HEK293 (cell line): Measurements from ENCODE around the gene DAG1.

Source experiments
- CTCF ChIA-PET: fragments of 350-600 bp; formaldehyde crosslinking; extraction: SDS; loops from one replicate; lab custom pipeline; 2021; ENCODE audit warnings: antibody characterized with exemption; lab: Yijun Ruan, JAX
- POLR2A ChIA-PET: fragments of 300-600 bp; formaldehyde crosslinking; extraction: SDS; loops from one replicate; lab custom pipeline; 2020; ENCODE audit warnings: antibody characterized with exemption, inconsistent platforms; lab: Yijun Ruan, JAX
- H3K27ac ChIP-seq: fragments of 200-500 bp; sonication (Bioruptor generic); 2 replicates; pipeline ENCODE4 v1.5.1; 2014; ENCODE audit warnings: low read depth, low read length, control low read depth, inconsistent platforms; ENCODE audit errors: extremely low read depth
- H3K36me3 ChIP-seq, 2 experiments: fragments of 200-500 bp in 1 of 2; sonication (Bioruptor generic) in 1 of 2; 1 replicate in 1 of 2; 2 replicates in 1 of 2; pipeline ENCODE4 v1.5.1; 2014 to 2017; ENCODE audit warnings: inconsistent platforms in 2 of 2, low read length in 2 of 2; ENCODE audit not compliant: control insufficient read depth in 2 of 2, insufficient read depth in 1 of 2
- H3K4me1 ChIP-seq: fragments of 200-500 bp; sonication (Bioruptor generic); 2 replicates; pipeline ENCODE4 v1.5.1; 2014; ENCODE audit warnings: mild to moderate bottlenecking, low read length, inconsistent platforms; ENCODE audit not compliant: control insufficient read depth, insufficient read depth
- H3K4me3 ChIP-seq: 2 replicates; pipeline ENCODE4 v1.5.1; 2011; ENCODE audit warnings: low read depth, mild to moderate bottlenecking, control low read depth, low read length, moderate library complexity
- H3K9me3 ChIP-seq: fragments of 200-500 bp; sonication (Bioruptor generic); 2 replicates; pipeline ENCODE4 v1.5.1; 2014; ENCODE audit warnings: low read depth, low read length, inconsistent platforms; ENCODE audit not compliant: control insufficient read depth, insufficient read depth
- GLIS1 ChIP-seq: fragments of 450-650 bp; formaldehyde crosslinking; IDR thresholded peaks from 2 replicates; pipeline ENCODE4 v1.5.1; 2016; ENCODE audit warnings: missing biosample characterization, missing genetic modification characterization
- HOXD13 ChIP-seq: sonication (generic); formaldehyde crosslinking; IDR thresholded peaks from 2 replicates; pipeline ENCODE4 v1.8.0; 2022; ENCODE audit warnings: missing genetic modification reagents, borderline replicate concordance
- KLF1 ChIP-seq: fragments of 450-650 bp; formaldehyde crosslinking; IDR thresholded peaks from 2 replicates; pipeline ENCODE4 v1.5.1; 2016; ENCODE audit warnings: missing biosample characterization, missing genetic modification characterization
- YY2 ChIP-seq: fragments of 450-650 bp; formaldehyde crosslinking; IDR thresholded peaks from 2 replicates; pipeline ENCODE4 v1.5.1; 2016; ENCODE audit warnings: missing biosample characterization, missing genetic modification characterization
- ZIC2 ChIP-seq: fragments of 450-650 bp; formaldehyde crosslinking; IDR thresholded peaks from 2 replicates; pipeline ENCODE4 v1.5.1; 2016; ENCODE audit warnings: missing biosample characterization, missing genetic modification characterization
- ZNF19 ChIP-seq: fragments of 450-650 bp; formaldehyde crosslinking; IDR thresholded peaks from 2 replicates; pipeline ENCODE4; 2016; ENCODE audit warnings: missing biosample characterization, missing genetic modification characterization, low read depth
- ZNF239 ChIP-seq: fragments of 450-650 bp; formaldehyde crosslinking; IDR thresholded peaks from 2 replicates; pipeline ENCODE4 v1.5.1; 2016; ENCODE audit warnings: missing biosample characterization, missing genetic modification characterization
- ZNF324 ChIP-seq: fragments of 450-650 bp; formaldehyde crosslinking; IDR thresholded peaks from 2 replicates; pipeline ENCODE4 v1.5.1; 2016; ENCODE audit warnings: missing biosample characterization, missing genetic modification characterization
- ZNF521 ChIP-seq: fragments of 450-650 bp; formaldehyde crosslinking; IDR thresholded peaks from 2 replicates; pipeline ENCODE4 v1.5.1; 2017; ENCODE audit warnings: missing biosample characterization, mild to moderate bottlenecking, missing genetic modification characterization
- ZNF544 ChIP-seq: fragments of 450-650 bp; formaldehyde crosslinking; IDR thresholded peaks from 2 replicates; pipeline ENCODE4 v1.5.0; 2017; ENCODE audit warnings: missing biosample characterization, missing genetic modification characterization
- ZNF629 ChIP-seq: fragments of 450-650 bp; formaldehyde crosslinking; IDR thresholded peaks from 2 replicates; pipeline ENCODE4 v1.5.1; 2017; ENCODE audit warnings: missing biosample characterization, missing genetic modification characterization
- ZNF664 ChIP-seq: fragments of 450-650 bp; formaldehyde crosslinking; IDR thresholded peaks from 2 replicates; pipeline ENCODE4 v1.5.1; 2016; ENCODE audit warnings: missing biosample characterization, missing genetic modification characterization
- ZNF747 ChIP-seq: fragments of 450-650 bp; formaldehyde crosslinking; IDR thresholded peaks from 2 replicates; pipeline ENCODE4 v1.5.1; 2016; ENCODE audit warnings: missing biosample characterization, missing genetic modification characterization
- ZNF792 ChIP-seq: fragments of 450-650 bp; formaldehyde crosslinking; IDR thresholded peaks from 2 replicates; pipeline ENCODE4 v1.5.1; 2016; ENCODE audit warnings: missing biosample characterization, missing genetic modification characterization
- ZNF830 ChIP-seq: fragments of 450-650 bp; IDR thresholded peaks from 2 replicates; pipeline ENCODE4 v1.5.0; 2018; ENCODE audit warnings: missing biosample characterization, missing genetic modification characterization, low read depth, mild to moderate bottlenecking, moderate library complexity
- TF ChIP-seq, protein P1 (sequence below): fragments of 450-650 bp; formaldehyde crosslinking; IDR thresholded peaks from 2 replicates; pipeline ENCODE4 v1.5.1; 2016; ENCODE audit warnings: missing biosample characterization, missing genetic modification characterization
- TF ChIP-seq, protein P2 (sequence below): fragments of 450-650 bp; formaldehyde crosslinking; IDR thresholded peaks from 2 replicates; pipeline ENCODE4 v1.5.1; 2016; ENCODE audit warnings: missing biosample characterization, missing genetic modification characterization, borderline replicate concordance
- TF ChIP-seq, protein P3 (sequence below): sonication (generic); formaldehyde crosslinking; IDR thresholded peaks from 2 replicates; pipeline ENCODE4 v1.8.1; 2022; ENCODE audit warnings: mild to moderate bottlenecking, moderate library complexity, missing genetic modification reagents
- TF ChIP-seq, protein P4 (sequence below): fragments of 450-650 bp; IDR thresholded peaks from 2 replicates; pipeline ENCODE4 v1.5.1; 2018; ENCODE audit warnings: missing biosample characterization, mild to moderate bottlenecking, missing genetic modification characterization
- TF ChIP-seq, protein P5 (sequence below): fragments of 450-650 bp; formaldehyde crosslinking; IDR thresholded peaks from 2 replicates; pipeline ENCODE4 v1.5.0; 2017; ENCODE audit warnings: missing biosample characterization, missing genetic modification characterization, borderline replicate concordance
- TF ChIP-seq, protein P6 (sequence below): fragments of 450-650 bp; formaldehyde crosslinking; IDR thresholded peaks from 2 replicates; pipeline ENCODE4 v1.5.1; 2016; ENCODE audit warnings: missing biosample characterization, missing genetic modification characterization
- TF ChIP-seq, protein P7 (sequence below): fragments of 450-650 bp; formaldehyde crosslinking; IDR thresholded peaks from 2 replicates; pipeline ENCODE4 v1.5.1; 2016; ENCODE audit warnings: missing biosample characterization, missing genetic modification characterization, low read depth

The DAG1 gene

DNA sequence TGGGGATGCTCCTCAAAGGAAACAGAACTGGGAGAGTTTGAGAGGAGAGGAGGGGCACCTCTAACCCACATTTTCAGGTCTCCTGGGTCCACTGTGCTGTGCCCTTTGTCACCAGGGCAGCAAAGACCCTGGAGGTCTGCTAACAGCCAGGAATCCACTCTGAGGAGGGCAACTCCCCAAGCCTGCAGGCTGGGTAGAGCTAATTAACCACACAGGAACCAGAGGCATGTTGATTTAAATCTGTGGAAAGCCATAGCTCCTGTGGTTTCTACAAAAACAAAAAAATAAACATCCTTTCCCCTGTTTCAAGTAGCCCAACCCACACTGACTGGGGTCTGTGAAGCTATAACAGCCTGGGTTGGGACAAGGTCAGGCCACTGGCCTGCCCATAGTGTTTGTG lies 82.0 kb downstream of the DAG1 start:
- Histone ChIP-seq H3K4me1 (no peaks in the 10 kb centered on the region), H3K27ac (no peak overlapping the region), H3K9me3 (no peaks in the 10 kb centered on the region), H3K4me3 (no peak overlapping the region), H3K36me3 (no peaks in the 10 kb centered on the region)
- ChIA-PET CTCF (interaction anchor here (3.9 kb wide), 1 partner anchor 12 kb away, joined by 24 read pairs; no protein-coding TSS in a partner anchor), POLR2A (no interaction called here)
- no peak for TF ChIP-seq KLF1 (tag by site-specific recombination)
- TF ChIP-seq ZIC2 (tag by site-specific recombination), result peak; percentile 53; the same call in 1 of the 2 replicates
- TF ChIP-seq ZNF239 (tag by site-specific recombination), result no peak
- TF ChIP-seq, protein P1, sequence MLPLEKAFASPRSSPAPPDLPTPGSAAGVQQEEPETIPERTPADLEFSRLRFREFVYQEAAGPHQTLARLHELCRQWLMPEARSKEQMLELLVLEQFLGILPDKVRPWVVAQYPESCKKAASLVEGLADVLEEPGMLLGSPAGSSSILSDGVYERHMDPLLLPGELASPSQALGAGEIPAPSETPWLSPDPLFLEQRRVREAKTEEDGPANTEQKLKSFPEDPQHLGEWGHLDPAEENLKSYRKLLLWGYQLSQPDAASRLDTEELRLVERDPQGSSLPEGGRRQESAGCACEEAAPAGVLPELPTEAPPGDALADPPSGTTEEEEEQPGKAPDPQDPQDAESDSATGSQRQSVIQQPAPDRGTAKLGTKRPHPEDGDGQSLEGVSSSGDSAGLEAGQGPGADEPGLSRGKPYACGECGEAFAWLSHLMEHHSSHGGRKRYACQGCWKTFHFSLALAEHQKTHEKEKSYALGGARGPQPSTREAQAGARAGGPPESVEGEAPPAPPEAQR, result no peak
- TF ChIP-seq, protein P2, sequence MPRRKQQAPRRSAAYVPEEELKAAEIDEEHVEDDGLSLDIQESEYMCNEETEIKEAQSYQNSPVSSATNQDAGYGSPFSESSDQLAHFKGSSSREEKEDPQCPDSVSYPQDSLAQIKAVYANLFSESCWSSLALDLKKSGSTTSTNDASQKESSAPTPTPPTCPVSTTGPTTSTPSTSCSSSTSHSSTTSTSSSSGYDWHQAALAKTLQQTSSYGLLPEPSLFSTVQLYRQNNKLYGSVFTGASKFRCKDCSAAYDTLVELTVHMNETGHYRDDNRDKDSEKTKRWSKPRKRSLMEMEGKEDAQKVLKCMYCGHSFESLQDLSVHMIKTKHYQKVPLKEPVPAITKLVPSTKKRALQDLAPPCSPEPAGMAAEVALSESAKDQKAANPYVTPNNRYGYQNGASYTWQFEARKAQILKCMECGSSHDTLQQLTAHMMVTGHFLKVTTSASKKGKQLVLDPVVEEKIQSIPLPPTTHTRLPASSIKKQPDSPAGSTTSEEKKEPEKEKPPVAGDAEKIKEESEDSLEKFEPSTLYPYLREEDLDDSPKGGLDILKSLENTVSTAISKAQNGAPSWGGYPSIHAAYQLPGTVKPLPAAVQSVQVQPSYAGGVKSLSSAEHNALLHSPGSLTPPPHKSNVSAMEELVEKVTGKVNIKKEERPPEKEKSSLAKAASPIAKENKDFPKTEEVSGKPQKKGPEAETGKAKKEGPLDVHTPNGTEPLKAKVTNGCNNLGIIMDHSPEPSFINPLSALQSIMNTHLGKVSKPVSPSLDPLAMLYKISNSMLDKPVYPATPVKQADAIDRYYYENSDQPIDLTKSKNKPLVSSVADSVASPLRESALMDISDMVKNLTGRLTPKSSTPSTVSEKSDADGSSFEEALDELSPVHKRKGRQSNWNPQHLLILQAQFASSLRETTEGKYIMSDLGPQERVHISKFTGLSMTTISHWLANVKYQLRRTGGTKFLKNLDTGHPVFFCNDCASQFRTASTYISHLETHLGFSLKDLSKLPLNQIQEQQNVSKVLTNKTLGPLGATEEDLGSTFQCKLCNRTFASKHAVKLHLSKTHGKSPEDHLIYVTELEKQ, result no peak
- no peak for TF ChIP-seq ZNF792 (tag by site-specific recombination)
- TF ChIP-seq ZNF544, result no peak
- TF ChIP-seq GLIS1 (tag by site-specific recombination), result 0 out of 2 replicates have a peak, but pooled peaks have one; percentile 54

DNA sequence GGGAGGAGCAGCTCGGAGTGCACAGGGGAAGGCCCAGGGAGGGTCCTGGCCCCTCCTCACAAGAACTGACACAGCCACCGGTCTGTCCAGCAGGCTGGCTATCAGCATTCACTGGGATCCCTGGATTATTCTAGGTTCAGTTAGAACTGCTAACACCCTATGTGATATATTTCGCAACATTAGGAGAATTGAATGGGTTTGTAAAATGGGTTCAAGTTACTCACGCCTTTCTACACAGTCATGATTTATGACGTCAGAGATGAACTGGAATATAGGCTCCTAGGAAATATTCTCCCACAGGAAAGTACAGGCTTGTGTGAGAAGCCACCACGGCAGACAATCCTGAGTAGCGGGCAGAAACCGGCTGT lies 83.2 kb downstream of the DAG1 start:
- Histone ChIP-seq H3K36me3 (no peaks in the 10 kb centered on the region), H3K4me1 (no peaks in the 10 kb centered on the region), H3K9me3 (no peaks in the 10 kb centered on the region), H3K27ac (peak overlapping the region; percentile 42; the same call in 1 of the 2 replicates), H3K4me3 (peak overlapping the region; percentile 45)
- POLR2A ChIA-PET, result interaction anchor here (1.3 kb wide), 1 partner anchor 14 kb away, joined by 4 read pairs; no protein-coding TSS in a partner anchor
- CTCF ChIA-PET, result interaction anchor here (0.5 to 3.9 kb wide), 2 partner anchors 13 to 701 kb away, joined by 3 to 24 read pairs; no protein-coding TSS in a partner anchor
- no peak for TF ChIP-seq ZNF324 (tag by site-specific recombination)
- TF ChIP-seq, protein P3, sequence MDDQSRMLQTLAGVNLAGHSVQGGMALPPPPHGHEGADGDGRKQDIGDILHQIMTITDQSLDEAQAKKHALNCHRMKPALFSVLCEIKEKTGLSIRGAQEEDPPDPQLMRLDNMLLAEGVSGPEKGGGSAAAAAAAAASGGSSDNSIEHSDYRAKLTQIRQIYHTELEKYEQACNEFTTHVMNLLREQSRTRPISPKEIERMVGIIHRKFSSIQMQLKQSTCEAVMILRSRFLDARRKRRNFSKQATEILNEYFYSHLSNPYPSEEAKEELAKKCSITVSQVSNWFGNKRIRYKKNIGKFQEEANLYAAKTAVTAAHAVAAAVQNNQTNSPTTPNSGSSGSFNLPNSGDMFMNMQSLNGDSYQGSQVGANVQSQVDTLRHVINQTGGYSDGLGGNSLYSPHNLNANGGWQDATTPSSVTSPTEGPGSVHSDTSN (CRISPR knock-in tag), result no peak
- TF ChIP-seq YY2 (tag by site-specific recombination), result no peak
- TF ChIP-seq HOXD13 (CRISPR knock-in tag), result no peak
- no peak for TF ChIP-seq ZNF521 (tag by site-specific recombination)
- TF ChIP-seq ZNF830 (tag by site-specific recombination), result no peak
- TF ChIP-seq, protein P4, sequence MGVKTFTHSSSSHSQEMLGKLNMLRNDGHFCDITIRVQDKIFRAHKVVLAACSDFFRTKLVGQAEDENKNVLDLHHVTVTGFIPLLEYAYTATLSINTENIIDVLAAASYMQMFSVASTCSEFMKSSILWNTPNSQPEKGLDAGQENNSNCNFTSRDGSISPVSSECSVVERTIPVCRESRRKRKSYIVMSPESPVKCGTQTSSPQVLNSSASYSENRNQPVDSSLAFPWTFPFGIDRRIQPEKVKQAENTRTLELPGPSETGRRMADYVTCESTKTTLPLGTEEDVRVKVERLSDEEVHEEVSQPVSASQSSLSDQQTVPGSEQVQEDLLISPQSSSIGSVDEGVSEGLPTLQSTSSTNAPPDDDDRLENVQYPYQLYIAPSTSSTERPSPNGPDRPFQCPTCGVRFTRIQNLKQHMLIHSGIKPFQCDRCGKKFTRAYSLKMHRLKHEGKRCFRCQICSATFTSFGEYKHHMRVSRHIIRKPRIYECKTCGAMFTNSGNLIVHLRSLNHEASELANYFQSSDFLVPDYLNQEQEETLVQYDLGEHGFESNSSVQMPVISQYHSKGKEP (tag by site-specific recombination), result no peak
- TF ChIP-seq, protein P5, sequence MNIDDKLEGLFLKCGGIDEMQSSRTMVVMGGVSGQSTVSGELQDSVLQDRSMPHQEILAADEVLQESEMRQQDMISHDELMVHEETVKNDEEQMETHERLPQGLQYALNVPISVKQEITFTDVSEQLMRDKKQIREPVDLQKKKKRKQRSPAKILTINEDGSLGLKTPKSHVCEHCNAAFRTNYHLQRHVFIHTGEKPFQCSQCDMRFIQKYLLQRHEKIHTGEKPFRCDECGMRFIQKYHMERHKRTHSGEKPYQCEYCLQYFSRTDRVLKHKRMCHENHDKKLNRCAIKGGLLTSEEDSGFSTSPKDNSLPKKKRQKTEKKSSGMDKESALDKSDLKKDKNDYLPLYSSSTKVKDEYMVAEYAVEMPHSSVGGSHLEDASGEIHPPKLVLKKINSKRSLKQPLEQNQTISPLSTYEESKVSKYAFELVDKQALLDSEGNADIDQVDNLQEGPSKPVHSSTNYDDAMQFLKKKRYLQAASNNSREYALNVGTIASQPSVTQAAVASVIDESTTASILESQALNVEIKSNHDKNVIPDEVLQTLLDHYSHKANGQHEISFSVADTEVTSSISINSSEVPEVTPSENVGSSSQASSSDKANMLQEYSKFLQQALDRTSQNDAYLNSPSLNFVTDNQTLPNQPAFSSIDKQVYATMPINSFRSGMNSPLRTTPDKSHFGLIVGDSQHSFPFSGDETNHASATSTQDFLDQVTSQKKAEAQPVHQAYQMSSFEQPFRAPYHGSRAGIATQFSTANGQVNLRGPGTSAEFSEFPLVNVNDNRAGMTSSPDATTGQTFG (tag by site-specific recombination), result no peak
- no peak for TF ChIP-seq ZNF19 (tag by site-specific recombination)
- no peak for TF ChIP-seq ZNF747
- no peak for TF ChIP-seq ZNF664
- TF ChIP-seq, protein P6, sequence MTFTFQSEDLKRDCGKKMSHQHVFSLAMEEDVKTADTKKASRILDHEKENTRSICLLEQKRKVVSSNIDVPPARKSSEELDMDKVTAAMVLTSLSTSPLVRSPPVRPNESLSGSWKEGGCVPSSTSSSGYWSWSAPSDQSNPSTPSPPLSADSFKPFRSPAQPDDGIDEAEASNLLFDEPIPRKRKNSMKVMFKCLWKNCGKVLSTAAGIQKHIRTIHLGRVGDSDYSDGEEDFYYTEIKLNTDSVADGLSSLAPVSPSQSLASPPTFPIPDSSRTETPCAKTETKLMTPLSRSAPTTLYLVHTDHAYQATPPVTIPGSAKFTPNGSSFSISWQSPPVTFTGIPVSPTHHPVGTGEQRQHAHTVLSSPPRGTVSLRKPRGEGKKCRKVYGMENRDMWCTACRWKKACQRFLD, result no peak
- peak; percentile 84 for TF ChIP-seq ZNF629
- TF ChIP-seq, protein P7, sequence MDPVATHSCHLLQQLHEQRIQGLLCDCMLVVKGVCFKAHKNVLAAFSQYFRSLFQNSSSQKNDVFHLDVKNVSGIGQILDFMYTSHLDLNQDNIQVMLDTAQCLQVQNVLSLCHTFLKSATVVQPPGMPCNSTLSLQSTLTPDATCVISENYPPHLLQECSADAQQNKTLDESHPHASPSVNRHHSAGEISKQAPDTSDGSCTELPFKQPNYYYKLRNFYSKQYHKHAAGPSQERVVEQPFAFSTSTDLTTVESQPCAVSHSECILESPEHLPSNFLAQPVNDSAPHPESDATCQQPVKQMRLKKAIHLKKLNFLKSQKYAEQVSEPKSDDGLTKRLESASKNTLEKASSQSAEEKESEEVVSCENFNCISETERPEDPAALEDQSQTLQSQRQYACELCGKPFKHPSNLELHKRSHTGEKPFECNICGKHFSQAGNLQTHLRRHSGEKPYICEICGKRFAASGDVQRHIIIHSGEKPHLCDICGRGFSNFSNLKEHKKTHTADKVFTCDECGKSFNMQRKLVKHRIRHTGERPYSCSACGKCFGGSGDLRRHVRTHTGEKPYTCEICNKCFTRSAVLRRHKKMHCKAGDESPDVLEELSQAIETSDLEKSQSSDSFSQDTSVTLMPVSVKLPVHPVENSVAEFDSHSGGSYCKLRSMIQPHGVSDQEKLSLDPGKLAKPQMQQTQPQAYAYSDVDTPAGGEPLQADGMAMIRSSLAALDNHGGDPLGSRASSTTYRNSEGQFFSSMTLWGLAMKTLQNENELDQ, result no peak
